CD14-positive monocyte (primary cell): Measurements from ENCODE around the gene DNAJC18. TPM values are rescaled to one million over a fixed set of nuclear protein-coding genes. Genes with fewer than 3 reads are reported as not detected.
"Not testable (repeated sequence)": the region's sequence is repeated elsewhere in the genome, so short reads cannot be mapped to it uniquely, and the experiment has no call there.

ENCODE experiments used
- DNase-seq, 3 donors: peaks; one replicate each; pipeline ENCODE4 v3.0.0-alpha.2; 2011 to 2022
- H2AFZ ChIP-seq: 2 replicates; pipeline ENCODE4 v1.6.0; 2012; ENCODE audit warnings: mild to moderate bottlenecking, low read depth, low read length, inconsistent platforms; ENCODE audit not compliant: insufficient read depth, poor library complexity, severe bottlenecking
- H3K27ac ChIP-seq, 2 donors: 1 replicate in 1 of 2; 2 replicates in 1 of 2; pipeline ENCODE4 v1.5.1; 2012 to 2013; ENCODE audit warnings: low read length in 2 of 2, control low read depth in 1 of 2, inconsistent platforms in 1 of 2, low read depth in 1 of 2, mild to moderate bottlenecking in 1 of 2
- H3K27me3 ChIP-seq, 2 donors: one replicate each; pipeline versions ENCODE4 v1.6.0 to v1.6.1; 2011 to 2013; ENCODE audit warnings: low read length in 2 of 2; ENCODE audit not compliant: control insufficient read depth in 2 of 2, insufficient read depth in 2 of 2
- H3K36me3 ChIP-seq, 2 donors: replicated peaks in 1 of 2; 1 replicate in 1 of 2; 2 replicates in 1 of 2; pipeline versions ENCODE4 v1.5.1 to v1.6.1; 2012 to 2013; ENCODE audit warnings: low read length in 2 of 2, control low read depth in 1 of 2, inconsistent platforms in 1 of 2, mild to moderate bottlenecking in 1 of 2; ENCODE audit not compliant: insufficient read depth in 2 of 2, control insufficient read depth in 1 of 2
- H3K4me1 ChIP-seq, 2 donors: 1 replicate in 1 of 2; 2 replicates in 1 of 2; pipeline versions ENCODE4 v1.5.1 to v1.6.1; 2012 to 2013; ENCODE audit warnings: low read length in 2 of 2, control low read depth in 1 of 2, inconsistent platforms in 1 of 2, mild to moderate bottlenecking in 1 of 2, moderate library complexity in 1 of 2; ENCODE audit not compliant: insufficient read depth in 2 of 2, control insufficient read depth in 1 of 2
- H3K4me2 ChIP-seq: replicated peaks from 2 replicates; pipeline ENCODE3; 2012; ENCODE audit warnings: low read length, moderate library complexity, mild to moderate bottlenecking; ENCODE audit not compliant: poor library complexity, severe bottlenecking; ENCODE audit errors: extremely low read depth
- H3K4me3 ChIP-seq, 3 experiments: fragments of 200-600 bp in 1 of 3; sonication (generic) in 1 of 3; replicated peaks in 1 of 3; 1 replicate in 2 of 3; 2 replicates in 1 of 3; pipeline ENCODE4 v1.5.1; 2011 to 2013; ENCODE audit warnings: low read length in 3 of 3, mild to moderate bottlenecking in 3 of 3, control low read depth in 2 of 3, low read depth in 2 of 3, inconsistent platforms in 1 of 3, moderate library complexity in 1 of 3
- H3K79me2 ChIP-seq: 2 replicates; pipeline ENCODE4 v1.6.0; 2012; ENCODE audit warnings: mild to moderate bottlenecking, control low read depth, inconsistent platforms, low read length, moderate library complexity; ENCODE audit not compliant: insufficient read depth
- H3K9ac ChIP-seq: 2 replicates; pipeline ENCODE4 v1.6.0; 2017; ENCODE audit warnings: low read length, mild to moderate bottlenecking; ENCODE audit not compliant: insufficient read depth, poor library complexity, severe bottlenecking
- H3K9me3 ChIP-seq, 2 donors: replicated peaks in 1 of 2; 1 replicate in 1 of 2; 2 replicates in 1 of 2; pipeline versions ENCODE4 v1.5.1 to v1.6.1; 2012 to 2013; ENCODE audit warnings: low read length in 2 of 2, control low read depth in 1 of 2; ENCODE audit not compliant: control insufficient read depth in 1 of 2, insufficient read depth in 1 of 2
- H4K20me1 ChIP-seq: 2 replicates; pipeline ENCODE4 v1.6.0; 2012; ENCODE audit warnings: mild to moderate bottlenecking, low read length, control low read depth, moderate library complexity; ENCODE audit not compliant: insufficient read depth
- H3K27ac Mint-ChIP-seq, 7 donors: one replicate each; pipeline ENCODE4 v1.8.0; 2020; ENCODE audit warnings: mild to moderate bottlenecking in 7 of 7, mixed read lengths in 7 of 7, moderate library complexity in 6 of 7, inconsistent platforms in 2 of 7
- H3K27me3 Mint-ChIP-seq, 3 donors: one replicate each; pipeline ENCODE4 v1.8.0; 2021 to 2022; ENCODE audit warnings: low read depth in 3 of 3, mild to moderate bottlenecking in 3 of 3, mixed read lengths in 3 of 3, moderate library complexity in 3 of 3, inconsistent platforms in 1 of 3
- H3K36me3 Mint-ChIP-seq, 2 donors: one replicate each; pipeline ENCODE4 v1.8.0; 2020; ENCODE audit warnings: mixed read lengths in 2 of 2, inconsistent platforms in 1 of 2, mild to moderate bottlenecking in 1 of 2
- H3K4me1 Mint-ChIP-seq: one replicate; pipeline ENCODE4 v1.8.0; 2020; ENCODE audit warnings: mild to moderate bottlenecking, mixed read lengths
- H3K4me3 Mint-ChIP-seq, 2 donors: one replicate each; pipeline ENCODE4 v1.8.0; 2020; ENCODE audit warnings: mild to moderate bottlenecking in 2 of 2, mixed read lengths in 2 of 2, moderate library complexity in 1 of 2
- H3K9me3 Mint-ChIP-seq, 7 donors: one replicate each; pipeline ENCODE4 v1.8.0; 2020 to 2022; ENCODE audit warnings: mixed read lengths in 7 of 7, mild to moderate bottlenecking in 6 of 7, moderate library complexity in 6 of 7, inconsistent platforms in 2 of 7
- CTCF ChIP-seq: fragments of 200-600 bp; IDR thresholded peaks from one replicate; pipeline ENCODE4 v1.8.0; 2022; ENCODE audit warnings: antibody characterized with exemption, mild to moderate bottlenecking
- WGBS: methylation state at CpG from one replicate; pipeline ENCODE4 v1.1.5; 2013; ENCODE audit warnings: missing lambda C conversion rate; ENCODE audit not compliant: insufficient coverage; 5-methylcytosine and 5-hydroxymethylcytosine counted together
- intact Hi-C, 2 donors: fragments of 100-400 bp; cut with micrococcal nuclease; formaldehyde crosslinking; loops; one replicate each; pipeline versions ENCODE4 v1.15.0 to v1.15.1; 2023
- polyA plus RNA-seq, 3 donors: library from polyadenylated mRNA; depleted of rRNA in 1 of 3; unstranded in 2 of 3; stranded (reverse) in 1 of 3; fragments of 300-500 nt in 2 of 3; fragments of >200 nt in 1 of 3; fragmentation: Illumina TruSeq in 2 of 3; gene quantifications; 1 replicate in 2 of 3; 2 replicates in 1 of 3; pipeline ENCODE4 v1.2.3, GENCODE V29; 2012 to 2021

The DNAJC18 gene
- polyA plus RNA-seq, 3 donors = 0.87 to 2.6 (median 2.2) TPM

- intact Hi-C loops = no loop called here
- Histone ChIP-seq H2AFZ (no peak overlapping the region), H3K9ac (no peak overlapping the region), H3K4me1 (peaks cover 39 to 50% of the 10 kb centered on the region in 2 donors), H3K79me2 (no peaks in the 10 kb centered on the region), H3K27ac (no peak overlapping the region), H3K9me3 (no peaks in the 10 kb centered on the region), H3K4me3 (no peak overlapping the region), H3K36me3 (no peaks in the 10 kb centered on the region), H3K27me3 (peaks cover 8 to 26% of the 10 kb centered on the region in 2 donors), H3K4me2 (no peak overlapping the region), H4K20me1 (no peaks in the 10 kb centered on the region)
- DNase-seq = no peak
- H3K27ac Mint-ChIP-seq = peak overlapping the region in 1 of 7 donors; percentile 50
- 0% methylated on average over 5 of the region's 8 CpGs for WGBS
- peaks cover 5% of the 10 kb centered on the region in 2 donors for H3K36me3 Mint-ChIP-seq
- peaks cover 54% of the 10 kb centered on the region for H3K4me1 Mint-ChIP-seq
- H3K27me3 Mint-ChIP-seq = peaks cover 31 to 42% (median 37%) of the 10 kb centered on the region in 3 donors
- TF ChIP-seq CTCF = no peak
- H3K9me3 Mint-ChIP-seq = peaks cover 0 to 5% (median 3%) of the 10 kb centered on the region in 7 donors
- no peak overlapping the region for H3K4me3 Mint-ChIP-seq
Measured at GRCh38 chr5:139388198-139388821, 51.0 kb downstream of the DNAJC18 start.

GRCh38 chr5:139387611-139388197 is 51.6 kb downstream of the DNAJC18 start:
- no peak for TF ChIP-seq CTCF
- no peak overlapping the region for H3K4me2 ChIP-seq
- Mint-ChIP-seq H3K9me3 (peaks cover 0 to 5% (median 2%) of the 10 kb centered on the region in 7 donors), H3K4me1 (peaks cover 50% of the 10 kb centered on the region), H3K36me3 (peaks cover 5% of the 10 kb centered on the region in 2 donors), H3K27me3 (peaks cover 25 to 36% (median 31%) of the 10 kb centered on the region in 3 donors), H3K4me3 (no peak overlapping the region), H3K27ac (no peak overlapping the region)
- no peaks in the 10 kb centered on the region for H3K79me2 ChIP-seq
- H2AFZ ChIP-seq = no peak overlapping the region
- no peak overlapping the region for H3K27ac ChIP-seq
- peaks cover 6 to 20% of the 10 kb centered on the region in 2 donors for H3K27me3 ChIP-seq
- intact Hi-C loops = no loop called here
- no peak overlapping the region for H3K9ac ChIP-seq
- H3K36me3 ChIP-seq = no peaks in the 10 kb centered on the region
- H3K4me1 ChIP-seq = peaks cover 33 to 44% of the 10 kb centered on the region in 2 donors
- DNase-seq = no peak
- H3K4me3 ChIP-seq = no peak overlapping the region
- no peaks in the 10 kb centered on the region for H4K20me1 ChIP-seq
- no peaks in the 10 kb centered on the region for H3K9me3 ChIP-seq
- 22% methylated on average over 8 of the region's 10 CpGs for WGBS

GRCh38 chr5:139386956-139387355 is 52.4 kb downstream of the DNAJC18 start:
- WGBS = 90% methylated on average over 3 of the region's 10 CpGs
- H4K20me1 ChIP-seq, H2AFZ ChIP-seq, DNase-seq, H3K27ac Mint-ChIP-seq, H3K79me2 ChIP-seq, intact Hi-C loops, H3K36me3 ChIP-seq, H3K9me3 Mint-ChIP-seq, H3K4me3 ChIP-seq, H3K9ac ChIP-seq, H3K4me2 ChIP-seq, H3K27ac ChIP-seq, H3K4me3 Mint-ChIP-seq, H3K9me3 ChIP-seq, H3K36me3 Mint-ChIP-seq: not testable (repeated sequence)
- Mint-ChIP-seq H3K4me1 (peaks cover 50% of the 10 kb centered on the region), H3K27me3 (peaks cover 23 to 33% (median 25%) of the 10 kb centered on the region in 3 donors)
- Histone ChIP-seq H3K27me3 (peaks cover 2 to 13% of the 10 kb centered on the region in 2 donors), H3K4me1 (peaks cover 28 to 36% of the 10 kb centered on the region in 2 donors)
